ENCODE measurements around the gene FAM151B.

FAM151B gene

GRCh38 chr5:80592105-80592504 is 104.2 kb downstream of the FAM151B start:
- DNase-seq, result no peak
